GM18526 (cell line): Measurements from ENCODE around the gene GPR87.

Experiments used
- POLR2A ChIP-seq: IDR thresholded peaks from 3 replicates; pipeline ENCODE4 v1.6.1; 2011; ENCODE audit not compliant: insufficient read length; ENCODE audit errors: extremely low read depth

GPR87 gene

GRCh38 chr3:151316267-151316991, at the start of gene GPR87:
TSS of gene GPR87 (minus strand) at chr3:151316820. CDS start at chr3:151300100, 16,720 bp downstream.
- no peak for TF ChIP-seq POLR2A

GRCh38 chr3:151362751-151363174, 46.1 kb upstream of the GPR87 start:
- no peak for TF ChIP-seq POLR2A

DNA sequence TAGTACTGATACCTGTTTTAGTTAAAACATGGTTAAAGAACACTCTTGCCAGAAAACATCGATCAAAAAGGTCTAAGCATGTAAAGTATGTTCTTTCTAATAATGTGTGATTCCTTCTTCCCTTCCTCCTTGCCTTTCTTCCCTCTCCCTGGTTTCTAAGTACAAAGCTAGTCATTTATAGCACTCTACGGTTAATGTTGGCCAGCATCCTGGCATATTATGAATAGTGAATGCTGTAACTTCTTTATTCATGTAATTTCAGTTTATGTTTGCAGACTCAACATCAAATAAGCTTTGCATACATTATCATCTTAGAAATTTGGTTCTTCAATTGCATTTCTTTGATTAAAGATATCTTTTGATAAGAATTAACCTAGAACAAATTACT, 40.8 kb upstream of the GPR87 start:
- no peak for TF ChIP-seq POLR2A

DNA sequence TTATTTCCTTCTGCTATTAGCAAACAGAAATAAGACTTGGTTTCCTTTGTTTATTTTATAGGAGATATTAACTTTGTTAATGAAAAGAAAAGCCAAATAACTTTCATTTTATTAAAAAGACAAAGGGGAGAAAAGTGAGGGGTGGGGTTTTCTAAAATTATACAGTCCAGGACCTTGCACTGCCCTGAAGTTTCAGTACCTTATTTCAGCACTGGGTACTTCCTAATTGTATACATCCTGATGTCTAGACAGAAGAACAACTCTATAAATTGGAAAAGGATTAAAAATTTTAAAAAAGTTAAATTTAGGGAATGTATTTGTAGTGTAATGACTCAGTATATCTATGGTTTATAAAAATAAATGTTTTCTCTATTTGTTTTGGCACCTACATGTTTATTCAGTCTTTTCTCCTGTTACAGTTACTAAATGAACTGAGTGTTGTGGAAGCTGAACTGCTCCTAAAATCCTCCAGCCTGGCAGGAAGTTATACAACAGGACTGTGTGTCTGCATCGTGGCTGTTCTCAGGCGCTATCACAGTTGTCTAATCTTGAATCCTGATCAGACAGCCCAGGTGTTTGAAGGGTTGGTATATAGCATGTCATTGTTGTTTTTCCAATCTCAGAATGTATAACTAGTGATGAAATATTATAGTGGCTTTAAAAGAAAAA, 40.3 kb upstream of the GPR87 start:
- no peak for TF ChIP-seq POLR2A

DNA sequence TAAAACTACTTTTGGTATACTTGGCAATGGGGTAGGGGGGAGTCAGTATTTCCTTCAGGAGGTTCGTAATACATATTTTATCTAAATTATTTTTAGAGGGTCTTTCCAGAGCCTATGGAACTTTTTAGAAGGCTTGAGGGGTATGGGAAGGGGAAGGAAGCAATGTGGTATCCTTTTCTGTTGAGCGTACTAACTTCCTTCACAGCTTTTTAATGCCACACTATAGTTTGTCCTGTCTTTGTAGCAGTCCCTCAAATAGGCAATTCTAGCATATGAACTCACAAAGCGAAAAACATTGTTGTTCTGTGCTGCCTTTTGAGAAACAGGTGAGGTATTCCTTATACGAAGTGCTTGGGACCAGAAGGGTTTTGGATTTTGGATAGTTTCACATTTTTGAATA, 35.0 kb upstream of the GPR87 start:
- no peak for TF ChIP-seq POLR2A

DNA sequence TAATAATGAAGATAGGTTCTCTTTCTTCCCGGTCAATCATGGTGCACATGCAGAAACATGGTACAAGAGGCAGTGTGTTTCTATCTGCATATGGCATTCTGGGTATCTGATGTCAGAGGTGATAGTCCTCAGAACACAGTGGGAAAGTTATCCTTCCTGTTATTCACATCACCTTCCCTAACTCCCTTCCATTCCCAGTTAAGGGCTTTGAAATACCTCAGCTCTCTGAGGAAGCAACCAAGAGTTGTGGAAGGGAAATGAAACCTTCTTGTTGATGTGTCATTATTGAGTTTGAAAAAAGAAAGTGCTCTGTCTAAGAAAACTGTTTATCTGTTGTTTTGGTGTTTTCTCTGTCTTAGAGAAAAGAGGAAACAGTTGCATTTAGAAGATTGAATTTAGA, 34.6 kb upstream of the GPR87 start:
- TF ChIP-seq POLR2A = no peak

DNA sequence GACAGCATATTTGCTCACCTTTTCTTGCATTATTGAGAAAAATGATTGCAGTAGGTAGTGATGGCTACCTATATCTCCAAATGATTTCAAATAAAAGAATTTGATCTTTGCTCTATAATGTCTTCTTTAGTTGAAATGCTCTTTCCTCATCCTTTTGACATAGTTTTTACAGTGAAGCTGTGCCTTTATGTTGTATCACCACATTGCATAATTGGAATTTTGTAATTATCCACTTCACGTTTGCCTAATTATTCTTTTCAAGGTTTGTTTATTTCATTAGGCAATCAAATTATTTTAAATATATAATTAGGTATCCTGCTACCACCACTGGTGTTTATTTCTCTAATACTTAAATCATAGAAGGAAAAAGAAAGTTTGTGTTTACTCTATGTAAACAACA, 34.0 kb upstream of the GPR87 start:
- TF ChIP-seq POLR2A = no peak

- no peak for TF ChIP-seq POLR2A
These were observed 30.8 kb upstream of the GPR87 start for GRCh38 chr3:151347432-151347831.

DNA sequence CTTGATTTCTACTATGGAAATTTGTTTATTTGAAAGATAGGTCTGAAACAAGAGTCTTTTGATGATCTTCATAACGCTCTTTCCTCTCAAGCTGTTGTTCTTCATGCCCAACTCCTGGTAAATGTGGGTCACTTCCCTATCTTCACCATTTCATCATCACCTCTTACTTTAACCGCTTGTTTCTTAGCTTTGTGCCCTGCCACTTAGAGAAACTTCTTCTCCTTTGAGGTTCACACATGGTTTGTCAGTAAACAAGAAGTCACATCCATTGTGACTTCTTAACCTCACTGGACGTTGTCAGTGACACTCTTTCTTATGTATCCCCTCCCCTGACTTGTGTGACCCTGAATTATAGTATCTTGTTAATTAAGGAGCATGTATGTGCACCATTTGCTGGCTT, 29.7 kb upstream of the GPR87 start:
- TF ChIP-seq POLR2A = no peak

DNA sequence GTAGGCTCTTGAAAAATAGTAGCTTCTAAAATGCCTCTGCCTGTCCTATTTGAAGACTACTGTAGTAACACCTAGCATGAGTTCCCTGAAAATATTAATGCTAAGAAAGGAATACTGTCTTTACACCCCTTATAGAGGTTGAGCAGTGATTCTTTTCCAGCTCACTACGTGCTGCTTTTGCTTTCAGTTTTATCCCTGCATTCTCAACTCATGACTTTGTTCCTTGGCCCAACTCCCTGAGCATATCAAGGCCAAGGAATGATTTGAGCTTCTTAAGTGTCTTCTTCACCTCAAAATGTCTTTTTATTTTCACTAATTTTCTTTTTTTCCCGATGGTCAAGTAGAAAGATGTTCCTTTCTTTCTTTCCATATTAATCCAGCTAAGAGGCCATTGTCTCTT, 29.2 kb upstream of the GPR87 start:
- TF ChIP-seq POLR2A = no peak

DNA sequence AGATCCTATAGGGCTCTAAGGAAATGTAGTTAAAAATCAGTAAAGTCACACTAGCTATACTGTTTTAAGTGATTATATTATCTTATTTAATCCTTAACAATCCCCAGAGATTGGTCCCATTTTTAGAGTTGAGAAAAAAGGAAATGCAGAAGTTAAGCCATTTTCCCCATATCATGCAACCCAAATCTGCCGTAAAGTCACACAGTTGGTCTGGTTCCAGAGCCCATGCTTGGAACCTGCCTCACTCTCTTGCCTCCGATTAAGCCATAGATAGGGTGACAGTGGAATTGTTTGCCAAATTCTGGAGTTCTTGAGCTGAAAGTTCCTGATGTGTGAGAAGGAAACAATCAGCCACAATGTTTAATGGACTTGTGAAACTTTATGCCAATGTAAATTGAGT, 15.1 kb upstream of the GPR87 start:
- TF ChIP-seq POLR2A = no peak

DNA sequence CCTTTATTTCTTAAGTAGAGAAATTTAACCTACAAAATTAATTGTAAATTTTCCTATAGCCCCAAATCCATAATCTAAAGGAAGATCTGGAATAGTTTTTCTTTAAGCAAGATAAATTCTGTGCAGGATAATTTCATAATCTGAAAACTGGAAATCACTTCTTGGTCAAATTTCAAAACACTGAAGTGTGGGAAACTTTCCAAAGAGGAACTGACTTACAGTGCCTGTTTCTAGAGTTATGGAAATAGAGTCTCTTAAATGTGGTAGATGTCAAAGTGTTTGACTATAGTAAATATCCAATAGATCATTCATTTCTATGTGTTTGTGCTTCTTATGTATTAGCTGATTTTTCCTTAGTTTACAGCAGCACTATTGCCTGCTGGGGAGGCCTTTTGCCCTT, 14.3 kb upstream of the GPR87 start:
- no peak for TF ChIP-seq POLR2A

GRCh38 chr3:151330379-151330778, 13.8 kb upstream of the GPR87 start:
- no peak for TF ChIP-seq POLR2A

GRCh38 chr3:151329363-151329762, 12.7 kb upstream of the GPR87 start, which contains the start of gene P2RY13:
TSS of gene P2RY13 (minus strand) at chr3:151329549. CDS start at chr3:151329528, 21 bp downstream.
- TF ChIP-seq POLR2A = no peak

DNA sequence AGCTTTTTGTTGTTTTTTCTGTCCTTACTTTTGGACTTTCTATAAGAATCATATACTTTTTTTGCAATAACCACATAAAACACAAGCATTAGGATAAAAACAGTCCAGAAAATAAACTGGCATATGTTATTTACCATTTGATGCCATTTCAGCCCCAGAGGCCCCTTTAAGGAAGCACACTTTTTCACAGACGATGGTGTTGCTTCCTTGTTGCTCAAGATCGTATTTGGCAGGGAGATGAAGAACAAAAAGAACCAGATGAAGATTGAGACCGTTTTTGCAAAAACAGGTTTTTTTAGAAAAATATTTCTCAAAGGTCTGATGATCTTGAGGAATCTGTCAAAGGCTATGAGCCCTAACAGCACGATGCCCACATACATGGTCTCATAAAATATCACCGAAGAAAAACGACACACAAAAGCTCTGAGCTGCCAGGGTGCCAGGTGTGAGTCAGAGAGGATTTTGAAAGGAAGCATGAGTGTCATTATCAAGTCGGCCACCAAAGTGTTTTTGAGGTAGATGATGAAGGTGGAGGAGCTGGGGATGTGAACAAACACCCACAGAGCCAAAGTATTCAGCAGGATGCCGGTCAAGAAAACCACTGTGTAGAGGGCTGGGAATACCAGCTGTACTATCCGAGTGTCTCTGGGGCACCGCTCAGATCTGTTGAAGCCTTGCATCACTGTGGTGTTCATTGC, 11.8 kb upstream of the GPR87 start:
- no peak for TF ChIP-seq POLR2A

GRCh38 chr3:151327571-151328198, 11.1 kb upstream of the GPR87 start:
- no peak for TF ChIP-seq POLR2A
